HG02943 (cell line): Measurements from ENCODE around the gene TSPAN31.

Experiments used
- ATAC-seq: cut with Tn5 transposase; IDR thresholded peaks from one replicate; pipeline ENCODE4 v1.9.1; 2021; ENCODE audit warnings: mild to moderate bottlenecking, low read depth, moderate library complexity; ENCODE audit not compliant: unreplicated experiment

TSPAN31 gene

DNA sequence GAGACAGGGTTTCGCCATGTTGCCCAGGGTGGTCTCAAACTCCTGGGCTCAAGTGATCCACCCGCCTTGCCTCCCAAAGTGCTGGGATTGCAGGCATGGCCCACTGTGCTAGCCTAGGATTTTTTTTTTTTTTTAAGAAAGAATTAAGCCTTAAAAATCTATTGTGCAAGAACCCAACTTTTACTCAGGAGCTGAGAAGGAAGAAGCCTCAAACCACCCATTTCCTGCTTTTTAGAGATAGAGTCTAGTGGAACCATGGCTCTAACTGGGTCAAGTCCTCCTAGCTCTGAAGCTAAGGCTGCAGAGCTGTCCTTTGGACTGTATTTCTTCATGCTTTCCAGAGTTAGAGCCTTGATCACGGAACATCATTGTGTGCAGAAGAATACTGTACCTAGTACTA lies 36.4 kb downstream of the TSPAN31 start:
- ATAC-seq: no peak

DNA sequence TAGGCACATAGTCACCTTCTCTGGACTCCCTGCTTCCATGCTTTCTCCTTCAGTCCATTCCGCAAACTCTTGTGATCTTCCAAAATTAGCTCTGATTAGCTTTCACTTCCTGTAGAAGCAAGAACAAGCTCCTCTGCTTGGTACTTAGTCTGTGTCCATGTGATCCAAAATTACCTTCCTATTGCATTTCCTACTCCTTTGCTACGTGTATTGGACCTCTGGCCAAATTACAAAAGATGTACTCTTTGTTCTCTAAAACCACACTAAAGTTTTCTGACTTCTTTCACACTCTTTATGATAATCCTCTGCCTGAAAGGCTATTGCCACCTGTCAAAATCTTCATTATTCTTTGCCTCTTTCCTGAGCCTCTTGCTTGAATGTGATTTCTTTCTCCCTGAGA lies 37.0 kb downstream of the TSPAN31 start:
- no peak for ATAC-seq

DNA sequence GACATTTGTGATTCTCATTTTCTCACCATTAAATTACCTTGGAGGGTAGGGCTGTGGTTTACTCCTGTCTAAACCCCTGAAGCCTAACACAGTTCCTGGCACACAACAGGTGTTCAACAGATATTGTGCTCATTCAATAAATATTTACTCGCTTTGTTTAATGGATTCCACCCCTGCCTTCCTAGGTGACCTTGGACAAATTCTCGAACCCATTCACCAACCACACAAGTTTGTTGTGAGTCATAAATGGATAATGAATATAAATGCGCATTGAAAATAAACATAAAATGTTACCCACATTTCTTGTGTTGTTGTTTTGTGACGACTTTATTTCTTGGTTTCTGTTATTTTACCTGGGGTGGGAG lies 37.4 kb downstream of the TSPAN31 start:
- no peak for ATAC-seq

DNA sequence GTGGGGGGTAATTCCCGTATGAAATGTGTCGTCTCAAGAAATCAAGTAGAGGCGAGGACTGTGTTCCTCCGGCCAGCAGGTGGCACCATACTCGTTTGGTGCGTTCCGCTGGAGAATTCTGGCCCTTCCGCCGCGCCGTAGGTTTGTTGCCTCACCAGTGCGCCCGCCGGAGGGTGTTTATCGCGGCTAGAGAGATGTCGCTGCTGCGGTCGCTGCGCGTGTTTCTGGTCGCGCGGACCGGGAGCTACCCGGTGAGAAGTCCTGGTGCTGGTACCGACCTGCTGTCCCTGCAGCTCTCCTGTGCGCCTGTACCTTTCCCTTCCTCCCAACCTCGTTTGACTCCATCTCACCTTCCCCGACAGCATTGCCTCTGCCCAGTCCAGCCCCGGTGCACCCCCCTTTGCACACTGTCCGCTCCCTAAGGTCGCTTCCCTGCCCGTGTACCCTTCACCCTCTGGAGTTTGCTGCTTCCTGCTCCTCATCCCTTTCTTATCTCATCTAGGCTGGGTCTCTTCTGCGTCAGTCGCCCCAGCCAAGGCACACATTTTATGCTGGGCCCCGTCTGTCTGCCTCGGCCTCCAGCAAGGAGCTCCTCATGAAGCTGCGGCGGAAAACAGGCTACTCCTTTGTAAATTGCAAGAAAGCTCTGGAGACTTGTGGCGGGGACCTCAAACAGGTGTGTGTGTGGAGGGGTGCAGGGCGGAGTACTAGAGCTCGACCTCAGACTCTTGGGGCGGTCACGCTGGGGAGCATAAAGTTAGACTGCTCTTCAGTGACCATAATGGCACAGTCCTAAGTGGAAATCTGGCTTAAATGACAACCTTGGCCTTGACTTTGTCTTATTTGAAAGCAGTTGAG lies 38.0 kb downstream of the TSPAN31 start, which contains the start of gene TSFM:
Gene TSFM (plus strand): TSS at position 180 of the 858 bp plus-strand sequence. CDS start 15 bp downstream, at position 195.
- ATAC-seq: peak; percentile 85

DNA sequence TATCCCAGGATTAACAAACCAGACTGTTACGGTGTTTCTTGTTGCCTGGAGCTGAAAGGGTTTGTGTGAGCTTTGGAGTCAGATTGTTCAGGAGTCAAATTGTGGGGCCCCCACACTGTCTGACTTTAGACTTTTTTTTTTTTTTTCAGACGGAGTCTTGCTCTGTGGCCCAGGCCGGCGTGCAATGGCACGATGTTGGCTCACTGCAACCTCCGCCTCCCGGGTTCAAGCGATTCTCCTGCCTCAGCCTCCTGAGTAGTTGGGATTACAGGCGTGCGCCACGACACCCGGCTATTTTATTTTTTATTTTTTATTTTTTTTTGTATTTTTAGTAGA lies 38.6 kb downstream of the TSPAN31 start:
- ATAC-seq: no peak

DNA sequence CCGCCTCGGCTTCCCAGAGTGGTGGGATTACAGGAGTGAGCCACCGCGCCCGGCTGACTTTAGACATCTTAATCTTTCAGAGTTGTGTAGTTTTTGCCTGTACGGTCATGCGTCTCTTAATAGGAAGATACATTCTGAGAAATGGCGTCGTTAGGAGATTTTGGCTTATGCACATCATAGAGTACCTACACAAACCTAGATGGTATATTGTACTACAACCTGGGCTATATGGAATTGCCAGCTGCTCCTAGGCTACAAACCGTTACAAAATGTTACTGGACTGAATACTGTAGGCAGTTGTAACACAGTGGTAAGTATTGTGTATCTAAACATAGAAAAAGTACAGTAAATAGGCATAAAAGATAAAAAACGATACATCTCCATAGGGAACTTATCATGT lies 39.0 kb downstream of the TSPAN31 start:
- no peak for ATAC-seq

DNA sequence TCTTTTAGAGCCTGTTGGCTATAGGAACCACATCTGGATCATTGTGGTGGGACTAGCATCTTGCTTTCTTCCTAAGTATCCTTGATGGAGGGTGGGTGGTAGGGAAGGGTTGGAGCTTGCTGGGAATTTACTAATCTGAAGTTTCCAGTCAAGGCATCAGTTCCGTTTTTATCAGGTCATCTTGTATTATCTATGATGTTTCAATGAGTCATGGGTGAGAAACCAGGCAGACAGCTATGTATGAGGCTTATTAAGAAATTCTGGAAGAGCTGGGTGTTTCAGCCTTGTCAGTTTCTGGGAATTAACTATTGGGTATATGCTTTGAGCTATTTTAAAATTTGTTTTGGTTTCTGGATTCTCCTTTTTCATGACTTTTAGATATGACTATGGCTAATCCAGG lies 49.1 kb downstream of the TSPAN31 start:
- ATAC-seq: no peak

DNA sequence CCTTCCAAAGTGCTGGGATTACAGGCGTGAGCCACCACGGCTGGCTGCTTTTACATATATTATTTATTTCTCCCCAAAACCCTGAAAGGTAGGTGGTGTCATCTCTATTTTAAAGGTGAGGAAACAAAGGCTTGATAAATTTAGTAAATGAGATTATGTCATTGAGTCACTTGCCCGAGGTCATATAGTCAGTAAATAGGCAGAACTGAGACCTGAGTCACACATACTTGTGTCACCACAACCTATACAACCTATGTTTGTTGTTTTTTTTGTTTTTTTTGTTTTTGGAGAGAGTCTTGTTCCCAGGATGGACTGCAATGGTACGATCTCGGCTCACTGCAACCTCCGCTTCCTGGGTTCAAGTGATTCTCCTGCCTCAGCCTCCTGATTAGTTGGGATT lies 50.5 kb downstream of the TSPAN31 start:
- no peak for ATAC-seq

DNA sequence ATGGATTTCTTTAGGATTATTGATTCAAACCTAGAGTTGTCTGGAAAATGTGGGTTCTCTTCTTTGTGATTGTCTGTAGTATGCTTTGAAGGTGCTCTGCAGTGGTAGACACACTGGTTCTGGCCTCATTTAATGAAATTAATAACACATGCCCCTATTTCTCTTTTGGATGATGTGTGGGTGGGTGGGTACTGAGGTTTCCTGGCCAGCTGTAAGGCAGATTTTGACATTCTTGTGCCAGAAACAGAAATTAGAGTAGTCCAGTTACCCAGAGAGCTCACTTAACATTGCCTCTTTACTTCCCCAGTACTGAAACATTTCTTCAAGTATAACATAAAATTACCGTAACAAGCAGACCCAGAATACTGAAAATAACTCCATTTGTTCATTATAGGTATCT lies 52.2 kb downstream of the TSPAN31 start:
- ATAC-seq: no peak

DNA sequence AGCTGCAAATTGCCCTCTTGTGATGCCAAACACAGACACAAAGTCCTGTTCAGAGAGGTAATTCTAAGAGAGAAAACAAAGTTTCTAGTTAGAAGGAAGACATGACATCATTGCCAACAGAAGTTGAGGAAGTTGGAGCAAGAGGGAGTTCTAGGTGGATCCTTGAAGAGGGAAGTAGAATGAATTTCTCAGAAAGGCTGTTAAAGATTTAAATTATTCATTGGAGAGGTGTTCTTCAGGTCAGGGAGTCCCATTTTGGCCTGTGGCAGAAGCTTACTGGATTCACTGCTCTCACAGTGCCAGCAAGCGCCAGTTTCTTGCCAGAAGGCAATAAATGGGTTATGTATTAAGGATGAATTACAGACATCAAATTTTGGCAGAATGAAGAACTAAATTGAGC lies 53.1 kb downstream of the TSPAN31 start:
- no peak for ATAC-seq
